ENCODE data around the gene EIF4ENIF1. TPM values are rescaled to one million over a fixed set of nuclear protein-coding genes. Genes with fewer than 3 reads are reported as not detected.

Gene EIF4ENIF1
- total and polyA plus RNA-seq, 2 experiments from 2014 or later = 10.8 to 13.4 TPM

GRCh38 chr22:31399211-31400022 is 90.2 kb downstream of the EIF4ENIF1 start, which contains the start of gene DRG1:
TSS of gene DRG1 (plus strand) at chr22:31399604. CDS start at chr22:31399684, 80 bp downstream.
- ATAC-seq (peak; percentile 97), DNase-seq (ENCODE audit: low spot score) (peak; percentile 96)
- peak within 1 kb of the TSS; percentile 92 for H3K27ac ChIP-seq (ENCODE audit: low read depth)
- Mint-ChIP-seq H3K4me1 (peaks cover 9% of the 10 kb centered on the region), H3K36me3 (ENCODE audit: low read depth) (peaks cover 25% of the 10 kb centered on the region; the same call in 2 of the 3 replicates), H3K27me3 (ENCODE audit: insufficient read depth, low read depth, poor library complexity) (peaks cover 8% of the 10 kb centered on the region), H3K9me3 (no peaks in the 10 kb centered on the region), H3K4me3 (peak within 1 kb of the TSS; percentile 95), H3K27ac (peak within 1 kb of the TSS; percentile 97)
- H4K20me1 ChIP-seq (replicated peaks; ENCODE audit: insufficient read depth) = peaks cover 7% of the 10 kb centered on the region; the same call in 1 of the 2 replicates
- H3K36me3 ChIP-seq (ENCODE audit: insufficient read depth) = peaks cover 17% of the 10 kb centered on the region; the same call in 1 of the 2 replicates
- H3K79me2 ChIP-seq (replicated peaks; ENCODE audit: insufficient read depth) = peaks cover 41% of the 10 kb centered on the region
- peak within 1 kb of the TSS; percentile 84 for H3K4me2 ChIP-seq
- H3K4me1 ChIP-seq (ENCODE audit: insufficient read depth) = peaks cover 16% of the 10 kb centered on the region
- TF ChIP-seq EZH2 (IDR thresholded peaks at IDR 0.05; ENCODE audit: low read depth, unreplicated experiment) (no peak), STAT1 (IDR thresholded peaks at IDR 0.05; ENCODE audit: unreplicated experiment) (no peak), ZNF114 (CRISPR knock-in tag; IDR thresholded peaks at IDR 0.05) (no peak), ZNF331 (CRISPR knock-in tag; IDR thresholded peaks at IDR 0.05; ENCODE audit: low read depth) (no peak), ZNF462 (CRISPR knock-in tag; IDR thresholded peaks at IDR 0.05) (no peak), CREB1 (CRISPR knock-in tag; IDR thresholded peaks at IDR 0.05; ENCODE audit: low read depth) (peak; percentile 76; the same call in 1 of the 2 replicates), CTCF (conservative IDR thresholded peaks at IDR 0.05; ENCODE audit: low read depth in 2 of 2) (no peak), EZH2phosphoT487 (IDR thresholded peaks at IDR 0.05; ENCODE audit: unreplicated experiment) (no peak), REST (IDR thresholded peaks at IDR 0.05; ENCODE audit: unreplicated experiment) (no peak), POLR2AphosphoS5 (IDR thresholded peaks at IDR 0.05; ENCODE audit: low read depth) (peak; percentile 99), JUNB (IDR thresholded peaks at IDR 0.05; ENCODE audit: unreplicated experiment) (no peak), NANOG (IDR thresholded peaks at IDR 0.05; ENCODE audit: borderline replicate concordance) (no peak), ETS1 (IDR thresholded peaks at IDR 0.05) (peak; percentile 40)
- peak within 1 kb of the TSS; percentile 85 for H3K4me3 ChIP-seq
- H3K27me3 ChIP-seq (ENCODE audit: insufficient read depth) = no peaks in the 10 kb centered on the region
- no peaks in the 10 kb centered on the region for H3K9me2 ChIP-seq (ENCODE audit: insufficient read depth)
- no peaks in the 10 kb centered on the region for H3F3A ChIP-seq (replicated peaks; ENCODE audit: low read depth)
- H2AFZ ChIP-seq = peak within 1 kb of the TSS; percentile 99
